ENCODE measurements around the gene CDKN1C.
A peak's percentile ranks its signal among the peaks of the same experiment; 100 is the strongest.

Gene CDKN1C

GRCh38 chr11:2933375-2934020 lies 47.9 kb upstream of the CDKN1C start:
- TF ChIP-seq GABPA (IDR thresholded peaks at IDR 0.05; ENCODE audit: low read depth): no peak
- peak; percentile 79 for TF ChIP-seq SPI1 (IDR thresholded peaks at IDR 0.05; ENCODE audit: borderline replicate concordance, low read depth)
- peak; percentile 90 to 93 for DNase-seq (ENCODE audit: low read depth in 1 of 2, low spot score in 1 of 2)
- Histone ChIP-seq H3K4me3 (replicated peaks; ENCODE audit: insufficient read depth, low read length) (no peak overlapping the region), H3K27me3 (ENCODE audit: insufficient read depth, poor library complexity, severe bottlenecking) (peaks cover 10% of the 10 kb centered on the region), H3K27ac (replicated peaks) (peak overlapping the region; percentile 54)

DNA sequence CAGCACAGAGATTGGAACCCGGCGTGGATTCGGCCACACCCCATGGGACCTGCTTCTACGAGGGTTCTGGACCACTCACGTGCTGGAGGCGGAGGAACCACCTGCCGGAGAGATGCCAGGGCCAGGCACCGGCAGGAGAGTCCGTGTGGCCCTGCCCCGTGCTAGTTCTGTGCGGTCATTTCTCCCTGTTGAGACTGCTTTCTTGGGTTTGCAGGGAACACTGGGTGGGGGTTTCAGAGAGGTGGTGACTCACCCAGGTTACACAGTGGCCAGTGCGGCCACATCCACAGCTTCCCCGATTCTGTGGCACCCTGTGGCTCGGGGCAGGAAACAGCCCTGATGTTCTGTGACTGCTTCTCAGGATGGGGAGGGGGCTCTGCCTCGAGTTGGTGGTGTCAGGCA lies 47.3 kb upstream of the CDKN1C start:
- Histone ChIP-seq H3K27ac (replicated peaks) (peak overlapping the region; percentile 42), H3K4me3 (replicated peaks; ENCODE audit: insufficient read depth, low read length) (no peak overlapping the region), H3K27me3 (ENCODE audit: insufficient read depth, poor library complexity, severe bottlenecking) (peaks cover 17% of the 10 kb centered on the region)
- DNase-seq (ENCODE audit: low read depth in 1 of 2, low spot score in 1 of 2): no peak
- no peak for TF ChIP-seq POLR2AphosphoS5 (IDR thresholded peaks at IDR 0.05; ENCODE audit: low read depth)
- TF ChIP-seq SPI1 (IDR thresholded peaks at IDR 0.05; ENCODE audit: borderline replicate concordance, low read depth): no peak
- TF ChIP-seq, protein P1, sequence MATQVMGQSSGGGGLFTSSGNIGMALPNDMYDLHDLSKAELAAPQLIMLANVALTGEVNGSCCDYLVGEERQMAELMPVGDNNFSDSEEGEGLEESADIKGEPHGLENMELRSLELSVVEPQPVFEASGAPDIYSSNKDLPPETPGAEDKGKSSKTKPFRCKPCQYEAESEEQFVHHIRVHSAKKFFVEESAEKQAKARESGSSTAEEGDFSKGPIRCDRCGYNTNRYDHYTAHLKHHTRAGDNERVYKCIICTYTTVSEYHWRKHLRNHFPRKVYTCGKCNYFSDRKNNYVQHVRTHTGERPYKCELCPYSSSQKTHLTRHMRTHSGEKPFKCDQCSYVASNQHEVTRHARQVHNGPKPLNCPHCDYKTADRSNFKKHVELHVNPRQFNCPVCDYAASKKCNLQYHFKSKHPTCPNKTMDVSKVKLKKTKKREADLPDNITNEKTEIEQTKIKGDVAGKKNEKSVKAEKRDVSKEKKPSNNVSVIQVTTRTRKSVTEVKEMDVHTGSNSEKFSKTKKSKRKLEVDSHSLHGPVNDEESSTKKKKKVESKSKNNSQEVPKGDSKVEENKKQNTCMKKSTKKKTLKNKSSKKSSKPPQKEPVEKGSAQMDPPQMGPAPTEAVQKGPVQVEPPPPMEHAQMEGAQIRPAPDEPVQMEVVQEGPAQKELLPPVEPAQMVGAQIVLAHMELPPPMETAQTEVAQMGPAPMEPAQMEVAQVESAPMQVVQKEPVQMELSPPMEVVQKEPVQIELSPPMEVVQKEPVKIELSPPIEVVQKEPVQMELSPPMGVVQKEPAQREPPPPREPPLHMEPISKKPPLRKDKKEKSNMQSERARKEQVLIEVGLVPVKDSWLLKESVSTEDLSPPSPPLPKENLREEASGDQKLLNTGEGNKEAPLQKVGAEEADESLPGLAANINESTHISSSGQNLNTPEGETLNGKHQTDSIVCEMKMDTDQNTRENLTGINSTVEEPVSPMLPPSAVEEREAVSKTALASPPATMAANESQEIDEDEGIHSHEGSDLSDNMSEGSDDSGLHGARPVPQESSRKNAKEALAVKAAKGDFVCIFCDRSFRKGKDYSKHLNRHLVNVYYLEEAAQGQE (IDR thresholded peaks at IDR 0.05; ENCODE audit: insufficient replicate concordance, low read depth): no peak
- TF ChIP-seq, protein P2, sequence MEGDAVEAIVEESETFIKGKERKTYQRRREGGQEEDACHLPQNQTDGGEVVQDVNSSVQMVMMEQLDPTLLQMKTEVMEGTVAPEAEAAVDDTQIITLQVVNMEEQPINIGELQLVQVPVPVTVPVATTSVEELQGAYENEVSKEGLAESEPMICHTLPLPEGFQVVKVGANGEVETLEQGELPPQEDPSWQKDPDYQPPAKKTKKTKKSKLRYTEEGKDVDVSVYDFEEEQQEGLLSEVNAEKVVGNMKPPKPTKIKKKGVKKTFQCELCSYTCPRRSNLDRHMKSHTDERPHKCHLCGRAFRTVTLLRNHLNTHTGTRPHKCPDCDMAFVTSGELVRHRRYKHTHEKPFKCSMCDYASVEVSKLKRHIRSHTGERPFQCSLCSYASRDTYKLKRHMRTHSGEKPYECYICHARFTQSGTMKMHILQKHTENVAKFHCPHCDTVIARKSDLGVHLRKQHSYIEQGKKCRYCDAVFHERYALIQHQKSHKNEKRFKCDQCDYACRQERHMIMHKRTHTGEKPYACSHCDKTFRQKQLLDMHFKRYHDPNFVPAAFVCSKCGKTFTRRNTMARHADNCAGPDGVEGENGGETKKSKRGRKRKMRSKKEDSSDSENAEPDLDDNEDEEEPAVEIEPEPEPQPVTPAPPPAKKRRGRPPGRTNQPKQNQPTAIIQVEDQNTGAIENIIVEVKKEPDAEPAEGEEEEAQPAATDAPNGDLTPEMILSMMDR (IDR thresholded peaks at IDR 0.05; ENCODE audit: insufficient read depth, low read length): no peak
- TF ChIP-seq GABPA (IDR thresholded peaks at IDR 0.05; ENCODE audit: low read depth): no peak

DNA sequence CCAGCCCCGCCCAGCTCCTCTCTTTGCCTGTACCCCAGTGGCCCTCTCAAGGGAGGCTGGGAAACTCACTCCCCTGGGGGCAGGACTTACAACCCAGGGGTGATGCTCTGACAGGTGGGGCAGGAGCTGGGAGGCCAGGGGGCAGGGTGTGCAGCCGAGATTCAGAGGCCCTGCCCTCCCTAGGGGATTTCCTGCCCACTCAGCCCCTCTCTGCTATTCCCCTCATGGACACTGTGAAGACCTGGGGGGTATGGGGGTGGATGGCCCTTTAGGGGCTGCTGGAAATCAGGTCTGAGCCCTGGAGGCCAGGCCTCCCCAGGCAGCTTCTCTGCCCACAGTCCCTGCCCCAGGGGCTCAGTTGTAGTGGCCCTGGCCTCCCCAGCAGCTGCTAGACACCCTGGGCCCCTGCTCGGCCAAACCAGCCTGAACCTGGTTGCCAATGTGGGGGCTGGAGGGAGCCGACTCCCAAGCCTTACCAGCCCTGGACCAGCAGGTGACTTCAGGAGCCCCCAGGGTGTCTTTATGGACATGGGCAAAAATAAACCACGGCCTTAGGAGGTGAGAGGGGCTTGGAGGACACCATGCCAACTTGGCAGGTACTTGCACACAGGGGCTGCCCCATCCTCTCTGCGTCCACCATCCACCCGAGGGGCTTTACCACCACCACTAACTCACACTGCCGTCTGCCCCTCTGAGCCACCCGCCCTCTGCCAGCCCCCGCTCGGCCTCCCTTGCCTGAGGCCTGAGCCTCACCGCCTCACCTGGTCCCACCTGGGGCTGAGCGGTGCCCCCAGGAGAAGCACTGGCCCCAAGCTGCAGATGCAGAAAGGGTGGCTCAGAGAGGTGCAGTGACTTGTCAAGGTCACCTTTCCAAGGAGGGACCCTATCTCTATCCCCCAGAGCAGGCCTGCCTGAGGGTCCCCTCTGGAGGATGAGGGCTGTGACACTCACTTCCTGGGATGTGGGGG lies 46.5 kb upstream of the CDKN1C start:
- Histone ChIP-seq H3K27ac (replicated peaks) (no peak overlapping the region), H3K27me3 (ENCODE audit: insufficient read depth, poor library complexity, severe bottlenecking) (peaks cover 25% of the 10 kb centered on the region), H3K4me3 (replicated peaks; ENCODE audit: insufficient read depth, low read length) (no peak overlapping the region)
- DNase-seq (ENCODE audit: low read depth in 1 of 2, low spot score in 1 of 2): no peak
- TF ChIP-seq, protein P2 (IDR thresholded peaks at IDR 0.05; ENCODE audit: insufficient read depth, low read length): no peak
- no peak for TF ChIP-seq SPI1 (IDR thresholded peaks at IDR 0.05; ENCODE audit: borderline replicate concordance, low read depth)
- no peak for TF ChIP-seq POLR2AphosphoS5 (IDR thresholded peaks at IDR 0.05; ENCODE audit: low read depth)
- TF ChIP-seq GABPA (IDR thresholded peaks at IDR 0.05; ENCODE audit: low read depth): no peak
- TF ChIP-seq, protein P1 (IDR thresholded peaks at IDR 0.05; ENCODE audit: insufficient replicate concordance, low read depth): no peak

DNA sequence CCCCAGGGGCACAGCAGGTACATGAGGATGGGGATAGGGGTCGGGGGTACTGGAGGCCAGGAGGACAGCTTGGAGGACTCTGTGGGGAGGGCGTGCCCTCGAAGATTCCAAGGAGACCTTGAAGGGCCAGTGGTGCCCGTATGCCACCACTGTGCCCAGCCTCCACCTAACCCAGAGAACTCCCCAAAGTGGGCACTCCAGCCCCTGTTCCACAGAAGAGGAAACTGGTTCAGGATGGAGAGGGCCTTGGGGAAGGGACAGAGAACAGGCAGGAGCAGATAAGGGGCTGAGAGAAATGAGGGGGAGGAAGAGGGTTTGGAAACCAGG lies 45.8 kb upstream of the CDKN1C start:
- Histone ChIP-seq H3K27ac (replicated peaks) (no peak overlapping the region), H3K27me3 (ENCODE audit: insufficient read depth, poor library complexity, severe bottlenecking) (peaks cover 31% of the 10 kb centered on the region), H3K4me3 (replicated peaks; ENCODE audit: insufficient read depth, low read length) (no peak overlapping the region)
- TF ChIP-seq GABPA (IDR thresholded peaks at IDR 0.05; ENCODE audit: low read depth) (no peak), SPI1 (IDR thresholded peaks at IDR 0.05; ENCODE audit: borderline replicate concordance, low read depth) (no peak), POLR2AphosphoS5 (IDR thresholded peaks at IDR 0.05; ENCODE audit: low read depth) (no peak)
- TF ChIP-seq, protein P1 (IDR thresholded peaks at IDR 0.05; ENCODE audit: insufficient replicate concordance, low read depth): no peak
- TF ChIP-seq, protein P2 (IDR thresholded peaks at IDR 0.05; ENCODE audit: insufficient read depth, low read length): no peak
- no peak for DNase-seq (ENCODE audit: low read depth in 1 of 2, low spot score in 1 of 2)
